Activated CD4-positive, alpha-beta T cell treated with anti-CD3 and anti-CD28 coated beads, Interleukin-10, Interleukin-2, amounts not matched to agents 100 ng/mL and 50 ng/mL, durations not matched to agents 16 hours and 8 hours (primary cell): ENCODE measurements around the gene DDIAS.
"Not testable (repeated sequence)": the region's sequence is repeated elsewhere in the genome, so short reads cannot be mapped to it uniquely, and the experiment has no call there.

ENCODE experiments used
- DNase-seq: peaks from one replicate; pipeline ENCODE4 v3.0.0-alpha.2; 2020

DDIAS gene

GRCh38 chr11:82922396-82923173, 21.0 kb downstream of the DDIAS start:
- DNase-seq: not testable (repeated sequence)

GRCh38 chr11:82924522-82925224, 23.1 kb downstream of the DDIAS start:
- no peak for DNase-seq

- peak; percentile 64 for DNase-seq
These were observed 25.8 kb downstream of the DDIAS start for GRCh38 chr11:82927264-82927880.

- no peak for DNase-seq
These were observed 27.6 kb downstream of the DDIAS start for GRCh38 chr11:82929121-82929520.

- no peak for DNase-seq
These were observed 28.7 kb downstream of the DDIAS start for GRCh38 chr11:82930229-82930628.

- DNase-seq: no peak
These were observed 29.2 kb downstream of the DDIAS start for GRCh38 chr11:82930734-82931133.

- DNase-seq: no peak
These were observed 31.0 kb downstream of the DDIAS start for GRCh38 chr11:82932564-82932963.

- DNase-seq: no peak
These were observed 34.7 kb downstream of the DDIAS start for GRCh38 chr11:82936261-82936660.

GRCh38 chr11:82937554-82937953, 36.0 kb downstream of the DDIAS start:
- DNase-seq: no peak

- no peak for DNase-seq
These were observed 37.9 kb downstream of the DDIAS start for GRCh38 chr11:82939456-82939855.

GRCh38 chr11:82942376-82942775, 40.8 kb downstream of the DDIAS start:
- no peak for DNase-seq

- DNase-seq: not testable (repeated sequence)
These were observed 41.9 kb downstream of the DDIAS start for GRCh38 chr11:82943430-82943829.

GRCh38 chr11:82944198-82944597, 42.7 kb downstream of the DDIAS start:
- no peak for DNase-seq

GRCh38 chr11:82945041-82945440, 43.5 kb downstream of the DDIAS start:
- not testable (repeated sequence) for DNase-seq

GRCh38 chr11:82945682-82946081, 44.1 kb downstream of the DDIAS start:
- DNase-seq: no peak

GRCh38 chr11:82949352-82949751, 47.8 kb downstream of the DDIAS start:
- DNase-seq: no peak

GRCh38 chr11:82950502-82950901, 49.0 kb downstream of the DDIAS start:
- not testable (repeated sequence) for DNase-seq

GRCh38 chr11:82955736-82956453, 54.4 kb downstream of the DDIAS start:
- DNase-seq: peak; percentile 46

- DNase-seq: peak; percentile 78
These were observed 58.6 kb downstream of the DDIAS start for GRCh38 chr11:82959987-82960778.

GRCh38 chr11:82960779-82961143, 59.2 kb downstream of the DDIAS start:
- DNase-seq: no peak

GRCh38 chr11:82962021-82962420, 60.5 kb downstream of the DDIAS start:
- DNase-seq: not testable (repeated sequence)

GRCh38 chr11:82967381-82967780, 65.8 kb downstream of the DDIAS start:
- no peak for DNase-seq
